HCT116 (cell line): ENCODE measurements around the gene SLC22A7.

Experiments used
- CEBPB ChIP-seq: IDR thresholded peaks from 2 replicates; pipeline ENCODE4 v1.6.1; 2012; ENCODE audit warnings: low read depth
- POLR2A ChIP-seq: IDR thresholded peaks from 2 replicates; pipeline ENCODE4 v1.7.0; 2011; ENCODE audit warnings: borderline replicate concordance; ENCODE audit not compliant: insufficient read depth, insufficient read length; ENCODE audit errors: extremely low read depth
- POLR2AphosphoS5 ChIP-seq: IDR thresholded peaks from 2 replicates; pipeline ENCODE4 v1.6.1; 2011; ENCODE audit warnings: mild to moderate bottlenecking, low read depth, low read length, moderate library complexity
- RAD21 ChIP-seq: IDR thresholded peaks from 2 replicates; pipeline ENCODE4 v1.6.1; 2012; ENCODE audit warnings: low read depth, mild to moderate bottlenecking
- SP1 ChIP-seq: IDR thresholded peaks from 2 replicates; pipeline ENCODE4 v1.6.1; 2012; ENCODE audit warnings: low read depth
- YY1 ChIP-seq: IDR thresholded peaks from 2 replicates; pipeline ENCODE4 v1.6.1; 2011; ENCODE audit warnings: low read length, low read depth, moderate library complexity, mild to moderate bottlenecking; ENCODE audit not compliant: insufficient replicate concordance; ENCODE audit errors: extremely low read depth
- TF ChIP-seq, protein P1 (sequence below), 3 experiments: fragments of 200-600 bp in 1 of 3; sonication (generic) in 1 of 3; IDR thresholded peaks in 2 of 3; conservative IDR thresholded peaks in 1 of 3; 2 replicates each; pipeline ENCODE4 v1.5.1; 2012 to 2017; ENCODE audit warnings: low read depth in 2 of 3, low read length in 2 of 3, antibody characterized with exemption in 1 of 3, borderline replicate concordance in 1 of 3, control low read depth in 1 of 3, mild to moderate bottlenecking in 1 of 3, mixed read lengths in 1 of 3, mixed run types in 1 of 3, moderate library complexity in 1 of 3; ENCODE audit not compliant: insufficient read depth in 1 of 3
- TF ChIP-seq, protein P2 (sequence below): IDR thresholded peaks from 2 replicates; pipeline ENCODE4 v1.6.1; 2012; ENCODE audit warnings: low read depth
- TF ChIP-seq, protein P3 (sequence below): IDR thresholded peaks from 2 replicates; pipeline ENCODE4 v1.6.1; 2012

DNA sequence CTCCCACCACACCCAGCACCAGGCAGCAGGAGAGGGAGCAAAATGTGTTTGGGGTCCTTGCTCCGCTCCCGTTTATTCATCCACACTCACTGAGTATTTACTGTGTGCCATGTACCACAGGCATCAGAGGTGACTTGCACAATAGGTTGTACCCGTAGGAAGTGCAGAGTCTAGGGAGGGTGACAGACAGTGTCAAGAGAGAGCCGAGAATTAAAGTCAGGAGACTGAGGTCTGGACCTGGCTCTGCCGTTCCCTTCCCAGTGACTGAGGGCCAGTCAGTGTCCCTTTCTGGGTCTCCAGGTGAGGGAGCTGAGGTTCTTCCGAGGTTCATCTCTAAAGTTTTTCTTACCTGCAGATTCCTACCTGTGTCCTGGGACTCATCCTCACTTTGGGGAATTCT lies 32.5 kb upstream of the SLC22A7 start:
- TF ChIP-seq, protein P1, sequence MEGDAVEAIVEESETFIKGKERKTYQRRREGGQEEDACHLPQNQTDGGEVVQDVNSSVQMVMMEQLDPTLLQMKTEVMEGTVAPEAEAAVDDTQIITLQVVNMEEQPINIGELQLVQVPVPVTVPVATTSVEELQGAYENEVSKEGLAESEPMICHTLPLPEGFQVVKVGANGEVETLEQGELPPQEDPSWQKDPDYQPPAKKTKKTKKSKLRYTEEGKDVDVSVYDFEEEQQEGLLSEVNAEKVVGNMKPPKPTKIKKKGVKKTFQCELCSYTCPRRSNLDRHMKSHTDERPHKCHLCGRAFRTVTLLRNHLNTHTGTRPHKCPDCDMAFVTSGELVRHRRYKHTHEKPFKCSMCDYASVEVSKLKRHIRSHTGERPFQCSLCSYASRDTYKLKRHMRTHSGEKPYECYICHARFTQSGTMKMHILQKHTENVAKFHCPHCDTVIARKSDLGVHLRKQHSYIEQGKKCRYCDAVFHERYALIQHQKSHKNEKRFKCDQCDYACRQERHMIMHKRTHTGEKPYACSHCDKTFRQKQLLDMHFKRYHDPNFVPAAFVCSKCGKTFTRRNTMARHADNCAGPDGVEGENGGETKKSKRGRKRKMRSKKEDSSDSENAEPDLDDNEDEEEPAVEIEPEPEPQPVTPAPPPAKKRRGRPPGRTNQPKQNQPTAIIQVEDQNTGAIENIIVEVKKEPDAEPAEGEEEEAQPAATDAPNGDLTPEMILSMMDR (IDR thresholded peaks at IDR 0.05 in 2 of 3, conservative IDR thresholded peaks at IDR 0.05 in 1 of 3; ENCODE audit: borderline replicate concordance in 1 of 3, insufficient read depth in 1 of 3, low read depth in 2 of 3, low read length in 2 of 3) = no peak
- TF ChIP-seq POLR2AphosphoS5 (no peak), POLR2A (no peak), CEBPB (no peak), RAD21 (peak; percentile 22; the same call in 1 of the 2 replicates), SP1 (no peak), YY1 (no peak)
- TF ChIP-seq, protein P2, sequence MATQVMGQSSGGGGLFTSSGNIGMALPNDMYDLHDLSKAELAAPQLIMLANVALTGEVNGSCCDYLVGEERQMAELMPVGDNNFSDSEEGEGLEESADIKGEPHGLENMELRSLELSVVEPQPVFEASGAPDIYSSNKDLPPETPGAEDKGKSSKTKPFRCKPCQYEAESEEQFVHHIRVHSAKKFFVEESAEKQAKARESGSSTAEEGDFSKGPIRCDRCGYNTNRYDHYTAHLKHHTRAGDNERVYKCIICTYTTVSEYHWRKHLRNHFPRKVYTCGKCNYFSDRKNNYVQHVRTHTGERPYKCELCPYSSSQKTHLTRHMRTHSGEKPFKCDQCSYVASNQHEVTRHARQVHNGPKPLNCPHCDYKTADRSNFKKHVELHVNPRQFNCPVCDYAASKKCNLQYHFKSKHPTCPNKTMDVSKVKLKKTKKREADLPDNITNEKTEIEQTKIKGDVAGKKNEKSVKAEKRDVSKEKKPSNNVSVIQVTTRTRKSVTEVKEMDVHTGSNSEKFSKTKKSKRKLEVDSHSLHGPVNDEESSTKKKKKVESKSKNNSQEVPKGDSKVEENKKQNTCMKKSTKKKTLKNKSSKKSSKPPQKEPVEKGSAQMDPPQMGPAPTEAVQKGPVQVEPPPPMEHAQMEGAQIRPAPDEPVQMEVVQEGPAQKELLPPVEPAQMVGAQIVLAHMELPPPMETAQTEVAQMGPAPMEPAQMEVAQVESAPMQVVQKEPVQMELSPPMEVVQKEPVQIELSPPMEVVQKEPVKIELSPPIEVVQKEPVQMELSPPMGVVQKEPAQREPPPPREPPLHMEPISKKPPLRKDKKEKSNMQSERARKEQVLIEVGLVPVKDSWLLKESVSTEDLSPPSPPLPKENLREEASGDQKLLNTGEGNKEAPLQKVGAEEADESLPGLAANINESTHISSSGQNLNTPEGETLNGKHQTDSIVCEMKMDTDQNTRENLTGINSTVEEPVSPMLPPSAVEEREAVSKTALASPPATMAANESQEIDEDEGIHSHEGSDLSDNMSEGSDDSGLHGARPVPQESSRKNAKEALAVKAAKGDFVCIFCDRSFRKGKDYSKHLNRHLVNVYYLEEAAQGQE = no peak
- TF ChIP-seq, protein P3, sequence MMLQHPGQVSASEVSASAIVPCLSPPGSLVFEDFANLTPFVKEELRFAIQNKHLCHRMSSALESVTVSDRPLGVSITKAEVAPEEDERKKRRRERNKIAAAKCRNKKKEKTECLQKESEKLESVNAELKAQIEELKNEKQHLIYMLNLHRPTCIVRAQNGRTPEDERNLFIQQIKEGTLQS = no peak
